Hair follicular keratinocyte (primary cell): ENCODE data around the gene ZNF480. TPM values are rescaled to one million over a fixed set of nuclear protein-coding genes. Genes with fewer than 3 reads are reported as not detected.

Experiments used
- total RNA-seq: library from RNA; depleted of rRNA; stranded (reverse); fragments of >200 nt; gene quantifications from 2 replicates; pipeline ENCODE4 v1.2.3, GENCODE V29; 2015

The ZNF480 gene
- 3.7 and 4.3 TPM in 2 replicates for total RNA-seq

DNA sequence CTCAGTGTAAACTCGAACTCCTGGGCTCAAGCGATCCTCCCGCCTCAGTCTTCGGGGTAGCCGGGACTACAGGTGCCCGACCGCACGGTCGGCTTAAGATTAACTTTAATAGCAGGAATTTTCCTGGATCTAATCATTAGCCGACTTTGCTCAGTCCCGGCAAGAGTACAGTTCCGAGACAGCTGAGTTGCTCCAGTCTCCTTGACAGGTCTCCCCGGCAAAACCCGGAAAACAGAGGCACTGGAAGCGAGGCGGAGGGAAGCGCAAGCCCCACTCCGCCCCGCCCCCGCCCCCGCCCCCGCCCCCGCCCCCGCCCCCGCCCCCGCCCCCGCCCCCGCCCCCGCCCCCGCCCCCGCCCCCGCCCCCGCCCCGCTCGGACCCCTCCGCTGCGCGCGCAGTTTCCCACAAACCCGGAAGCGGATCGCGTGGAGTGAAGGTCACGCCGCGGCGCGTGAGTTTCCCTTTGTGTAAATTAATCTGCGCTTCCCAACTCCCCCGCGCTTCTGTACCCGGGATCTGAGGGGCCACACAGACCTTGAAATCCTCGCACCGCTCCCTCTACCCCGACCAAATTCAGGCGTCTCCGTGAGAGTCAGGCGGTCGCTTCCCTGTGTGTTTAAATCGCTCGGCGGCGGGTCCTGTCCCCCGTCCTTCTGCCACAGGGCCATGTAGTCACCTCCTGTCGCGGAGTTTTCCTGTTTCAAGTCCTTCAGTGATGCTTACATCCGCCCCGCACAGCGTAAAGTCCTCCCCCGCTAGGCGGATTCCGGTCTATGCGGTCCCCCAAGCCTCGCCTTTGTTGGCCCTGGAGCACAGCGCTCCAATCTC lies at the start of gene ZNF480:
Gene ZNF480, plus strand, starts transcription at position 397 of the 828 bp plus-strand sequence. CDS start 3,244 bp downstream, outside the sequence.

DNA sequence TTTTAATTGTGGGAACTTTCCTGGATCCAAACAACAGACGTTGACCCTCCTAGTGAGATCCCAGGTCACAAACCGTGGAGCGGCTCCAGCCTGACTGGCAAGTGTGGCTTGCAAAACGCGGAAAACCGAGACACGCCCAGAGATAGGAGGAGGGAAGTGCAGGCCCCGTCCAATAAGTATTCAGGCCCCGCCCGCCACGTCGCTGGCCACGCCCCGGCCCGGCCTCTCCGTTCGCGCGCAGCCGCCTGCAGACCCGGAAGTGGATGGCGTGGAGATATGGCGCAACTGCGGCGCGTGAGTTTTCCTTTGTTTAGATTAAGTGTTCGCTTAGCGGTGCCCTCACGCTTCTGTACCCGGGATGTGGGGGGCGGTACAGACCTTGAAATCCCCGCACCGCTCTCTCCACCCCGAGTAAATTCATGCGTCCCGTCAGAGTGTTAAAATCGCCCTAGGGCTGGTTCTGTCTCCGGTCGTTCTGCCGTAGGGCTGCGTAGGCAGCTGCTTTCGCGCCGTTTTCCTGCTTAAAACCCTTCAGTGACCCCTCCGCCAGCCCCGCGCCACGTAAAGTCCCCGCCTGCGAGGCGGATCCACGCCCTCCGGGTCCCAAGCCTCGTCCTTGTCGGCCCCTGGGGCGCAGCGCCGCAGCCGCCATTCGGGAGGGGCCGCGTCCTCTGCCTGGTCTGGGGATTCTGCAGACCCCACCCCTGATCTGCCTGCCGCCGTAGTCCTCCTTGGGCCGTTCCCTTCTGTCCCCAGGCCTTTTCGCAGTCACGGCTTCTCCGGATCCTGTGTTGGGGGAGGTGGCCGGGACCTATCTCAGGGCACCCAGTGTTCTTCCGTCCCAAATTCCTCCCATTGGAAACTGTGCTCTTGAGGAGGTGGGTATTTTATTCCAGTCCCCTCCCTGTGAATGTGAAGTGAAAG lies 27.4 kb upstream of the ZNF480 start, which contains the start of gene ZNF766:
Gene ZNF766, plus strand, starts transcription at position 250 of the 924 bp plus-strand sequence. Its CDS starts 27 bp downstream, at position 277.

DNA sequence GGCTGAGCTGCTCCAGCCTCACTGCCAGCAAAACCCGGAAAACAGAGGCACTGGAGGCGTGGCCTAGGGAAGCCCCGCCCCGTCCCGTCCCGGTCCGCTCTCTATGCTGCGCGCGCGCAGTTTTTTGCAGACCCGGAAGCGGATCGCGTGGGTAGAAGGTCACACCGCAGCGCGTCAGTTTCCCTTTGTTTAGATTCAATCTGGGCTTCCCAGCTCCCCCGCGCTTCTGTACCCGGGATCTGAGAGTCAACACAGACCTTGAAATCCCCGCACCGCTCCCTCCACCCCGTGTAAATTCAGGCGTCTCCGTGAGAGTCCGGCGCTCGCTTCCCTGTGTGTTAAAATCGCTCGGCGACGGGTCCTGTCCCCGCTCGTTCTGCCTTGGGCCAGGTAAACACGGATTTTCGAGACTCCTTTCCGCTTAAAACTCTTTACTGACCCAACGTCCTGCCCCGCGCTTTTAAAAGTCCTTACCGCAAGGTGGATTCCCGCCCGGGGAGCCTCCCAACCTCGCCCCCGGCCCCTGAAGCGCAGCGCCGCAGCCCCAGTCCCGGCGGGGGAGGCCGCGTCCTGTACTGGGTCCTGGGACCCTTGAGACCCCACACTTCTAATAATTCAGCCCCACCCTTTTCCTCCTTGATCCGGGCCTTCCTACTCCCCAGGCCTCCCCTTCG lies 39.3 kb downstream of the ZNF480 start, which contains the start of gene ZNF610:
Gene ZNF610, plus strand, starts transcription at position 127 of the 674 bp plus-strand sequence. CDS start 12,930 bp downstream, outside the sequence.

DNA sequence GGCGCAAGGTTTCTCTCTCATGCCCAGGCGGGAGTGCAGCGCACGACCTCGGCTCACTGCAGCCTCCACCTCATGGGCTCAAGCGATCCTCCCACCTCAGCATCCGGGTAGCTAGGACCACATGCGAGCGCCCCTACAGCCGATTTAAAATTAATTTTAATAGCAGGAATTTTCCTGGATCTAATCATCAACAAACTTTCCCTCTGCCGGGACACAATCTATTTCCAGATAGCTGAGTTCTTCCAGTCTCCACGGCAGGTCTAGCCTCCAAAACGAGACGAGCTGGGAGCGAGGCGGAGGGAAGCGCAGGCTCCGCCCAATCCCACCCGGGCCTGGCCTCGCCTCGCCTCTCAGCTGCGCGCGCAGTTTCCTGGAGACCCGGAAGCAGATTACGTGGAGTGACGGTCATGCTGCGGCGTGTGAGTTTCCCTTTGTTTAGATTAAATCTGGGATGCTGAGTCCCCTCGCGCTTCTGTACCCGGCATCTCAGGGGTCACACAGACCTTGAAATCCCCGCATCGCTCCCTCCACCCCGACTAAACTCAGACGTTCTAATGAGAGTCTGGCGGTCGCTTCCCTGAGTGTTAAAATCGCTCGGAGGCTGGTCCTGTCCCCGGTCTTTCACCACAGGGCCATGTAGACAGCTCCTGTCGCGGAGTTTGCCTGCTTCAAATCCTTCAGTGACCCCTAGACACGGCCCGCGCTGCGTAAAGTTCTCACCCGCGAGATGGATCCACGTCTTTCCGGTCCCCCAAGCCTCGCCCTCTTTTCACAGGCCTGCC lies 72.8 kb downstream of the ZNF480 start, which contains the start of gene ZNF880:
Gene ZNF880, plus strand, starts transcription at position 365 of the 782 bp plus-strand sequence. Its CDS starts 43 bp downstream, at position 408.

Other genes with a start within 250 kb of the ZNF480 start
- gene ZNF432, start 248.3 kb upstream of the ZNF480 start, total RNA-seq = 1.7 and 3.0 TPM in 2 replicates
- 4.5 and 8.6 TPM in 2 replicates for gene ZNF841, start 201.4 kb upstream of the ZNF480 start, total RNA-seq
- 3.7 and 5.3 TPM in 2 replicates for gene ZNF616, start 157.2 kb upstream of the ZNF480 start, total RNA-seq
- 3.7 and 5.5 TPM in 2 replicates for gene ZNF836, start 125.5 kb upstream of the ZNF480 start, total RNA-seq
- 200 and 210 TPM in 2 replicates for gene PPP2R1A, start 107.1 kb upstream of the ZNF480 start, total RNA-seq
- gene ZNF766, start 27.6 kb upstream of the ZNF480 start, total RNA-seq = 3.9 and 6.4 TPM in 2 replicates
- 0.70 and 2.6 TPM in 2 replicates for gene ZNF610, start 39.1 kb downstream of the ZNF480 start, total RNA-seq
- 15.7 and 22.9 TPM in 2 replicates for gene ZNF880, start 72.8 kb downstream of the ZNF480 start, total RNA-seq
- gene ZNF528, start 100.7 kb downstream of the ZNF480 start, total RNA-seq = 9.5 and 12.1 TPM in 2 replicates
- gene ZNF534, start 132.0 kb downstream of the ZNF480 start, total RNA-seq = not detected in 2 replicates
- 1.6 and 3.3 TPM in 2 replicates for gene ZNF578, start 156.4 kb downstream of the ZNF480 start, total RNA-seq
- gene ZNF808, start 230.5 kb downstream of the ZNF480 start, total RNA-seq = 5.8 and 6.3 TPM in 2 replicates